H9 (cell line): ENCODE results near the gene SLC28A3. TPM values are rescaled to one million over a fixed set of nuclear protein-coding genes. Genes with fewer than 3 reads are reported as not detected.

ENCODE experiments used
- DNase-seq: peaks from one replicate; pipeline ENCODE4 v3.0.0-alpha.2; 2017
- H2AFZ ChIP-seq: one replicate; pipeline ENCODE4 v1.6.1; 2013; ENCODE audit warnings: mild to moderate bottlenecking, low read length, control low read depth, moderate library complexity
- H2AK5ac ChIP-seq: 2 replicates; pipeline ENCODE4 v1.6.1; 2013; ENCODE audit warnings: low read length, control low read depth, mixed read lengths; ENCODE audit not compliant: insufficient read length
- H2BK120ac ChIP-seq: one replicate; pipeline ENCODE4 v1.6.1; 2013; ENCODE audit warnings: low read depth, mild to moderate bottlenecking, low read length, control low read depth, inconsistent platforms; ENCODE audit not compliant: poor library complexity, severe bottlenecking
- H2BK12ac ChIP-seq: 2 replicates; pipeline ENCODE4 v1.6.1; 2013; ENCODE audit warnings: low read length, control low read depth, mixed read lengths, low read depth; ENCODE audit not compliant: insufficient read length
- H2BK15ac ChIP-seq: 2 replicates; pipeline ENCODE4 v1.6.1; 2013; ENCODE audit warnings: low read depth, low read length, control low read depth
- H2BK20ac ChIP-seq: one replicate; pipeline ENCODE4 v1.6.1; 2013; ENCODE audit warnings: low read depth, mild to moderate bottlenecking, low read length, control low read depth, inconsistent platforms; ENCODE audit not compliant: poor library complexity, severe bottlenecking
- H2BK5ac ChIP-seq: 2 replicates; pipeline ENCODE4 v1.6.1; 2013; ENCODE audit warnings: low read length, control low read depth, mixed read lengths; ENCODE audit not compliant: insufficient read length
- H3K14ac ChIP-seq: 2 replicates; pipeline ENCODE4 v1.6.1; 2013; ENCODE audit warnings: low read length, control low read depth; ENCODE audit not compliant: insufficient read depth
- H3K18ac ChIP-seq: 2 replicates; pipeline ENCODE4 v1.6.1; 2013; ENCODE audit warnings: low read depth, mild to moderate bottlenecking, mixed read lengths, low read length, control low read depth; ENCODE audit not compliant: insufficient read length
- H3K23ac ChIP-seq: 2 replicates; pipeline ENCODE4 v1.6.1; 2013; ENCODE audit warnings: low read length, control low read depth, mixed read lengths, low read depth; ENCODE audit not compliant: insufficient read length
- H3K23me2 ChIP-seq: 2 replicates; pipeline ENCODE4 v1.6.1; 2013; ENCODE audit warnings: low read depth, mild to moderate bottlenecking, mixed read lengths, low read length, control low read depth; ENCODE audit not compliant: insufficient read length, poor library complexity, severe bottlenecking
- H3K27ac ChIP-seq: 2 replicates; pipeline ENCODE4 v1.5.1; 2013; ENCODE audit warnings: low read length, control low read depth, mixed read lengths, low read depth; ENCODE audit not compliant: insufficient read length
- H3K27me3 ChIP-seq: 2 replicates; pipeline ENCODE4 v1.6.1; 2013; ENCODE audit warnings: low read length, control low read depth, inconsistent platforms; ENCODE audit not compliant: insufficient read depth
- H3K4ac ChIP-seq: 2 replicates; pipeline ENCODE4 v1.6.1; 2013; ENCODE audit warnings: low read depth, mild to moderate bottlenecking, control low read depth, inconsistent platforms, low read length, moderate library complexity
- H3K4me1 ChIP-seq: 2 replicates; pipeline ENCODE4 v1.6.1; 2013; ENCODE audit warnings: low read length, control low read depth, inconsistent platforms; ENCODE audit not compliant: insufficient read depth
- H3K4me2 ChIP-seq: 2 replicates; pipeline ENCODE4 v1.6.1; 2013; ENCODE audit warnings: low read length, control low read depth, mixed read lengths; ENCODE audit not compliant: insufficient read length, insufficient read depth
- H3K56ac ChIP-seq: 2 replicates; pipeline ENCODE4 v1.6.1; 2013; ENCODE audit warnings: low read depth, mild to moderate bottlenecking, mixed read lengths, low read length, control low read depth; ENCODE audit not compliant: insufficient read length
- H3K79me1 ChIP-seq: 2 replicates; pipeline ENCODE4 v1.6.1; 2013; ENCODE audit warnings: low read depth, mild to moderate bottlenecking, moderate library complexity, low read length, control low read depth, inconsistent platforms; ENCODE audit not compliant: insufficient read depth, poor library complexity, severe bottlenecking
- H3K79me2 ChIP-seq: 2 replicates; pipeline ENCODE4 v1.6.1; 2013; ENCODE audit warnings: low read length, control low read depth, inconsistent platforms; ENCODE audit not compliant: insufficient read depth
- H3K9ac ChIP-seq: 2 replicates; pipeline ENCODE4 v1.6.1; 2013; ENCODE audit warnings: low read length, control low read depth, mixed read lengths; ENCODE audit not compliant: insufficient read length; ENCODE audit errors: extremely low read depth
- H3K9me3 ChIP-seq: one replicate; pipeline ENCODE4 v1.6.1; 2013; ENCODE audit warnings: low read depth, low read length, inconsistent platforms; ENCODE audit not compliant: control insufficient read depth
- H3T11ph ChIP-seq: one replicate; pipeline ENCODE4 v1.6.1; 2013; ENCODE audit warnings: mild to moderate bottlenecking, low read length, control low read depth, inconsistent platforms
- H4K20me1 ChIP-seq: one replicate; pipeline ENCODE4 v1.6.1; 2013; ENCODE audit not compliant: control insufficient read depth, insufficient read length, insufficient read depth
- H4K5ac ChIP-seq: 2 replicates; pipeline ENCODE4 v1.6.1; 2013; ENCODE audit warnings: low read depth, mild to moderate bottlenecking, mixed read lengths, low read length, control low read depth; ENCODE audit not compliant: insufficient read length
- H4K8ac ChIP-seq: replicated peaks from 2 replicates; pipeline ENCODE4 v1.6.1; 2013; ENCODE audit warnings: low read length, control low read depth, mixed read lengths, low read depth; ENCODE audit not compliant: insufficient read length
- H4K91ac ChIP-seq: 2 replicates; pipeline ENCODE4 v1.6.1; 2013; ENCODE audit warnings: low read depth, mild to moderate bottlenecking, moderate library complexity, mixed read lengths, low read length, control low read depth; ENCODE audit not compliant: insufficient read length
- H3K27ac Mint-ChIP-seq, 3 experiments: 2 replicates in 2 of 3; 3 replicates in 1 of 3; pipeline ENCODE4 v1.8.0; 2020 to 2021; ENCODE audit warnings: mixed read lengths in 3 of 3, mild to moderate bottlenecking in 1 of 3, moderate library complexity in 1 of 3
- H3K27me3 Mint-ChIP-seq: 2 replicates; pipeline ENCODE4 v1.8.0; 2021; ENCODE audit warnings: low read depth, mild to moderate bottlenecking, moderate library complexity, mixed read lengths
- H3K36me3 Mint-ChIP-seq, 3 experiments: 2 replicates in 2 of 3; 3 replicates in 1 of 3; pipeline ENCODE4 v1.8.0; 2020 to 2021; ENCODE audit warnings: low read depth in 3 of 3, mixed read lengths in 3 of 3; ENCODE audit not compliant: insufficient read depth in 1 of 3
- H3K4me1 Mint-ChIP-seq, 2 experiments: 2 replicates each; pipeline ENCODE4 v1.8.0; 2020; ENCODE audit warnings: mixed read lengths in 2 of 2
- H3K4me3 Mint-ChIP-seq, 2 experiments: 2 replicates in 1 of 2; 3 replicates in 1 of 2; pipeline ENCODE4 v1.8.0; 2020 to 2021; ENCODE audit warnings: mild to moderate bottlenecking in 2 of 2, mixed read lengths in 2 of 2, moderate library complexity in 1 of 2
- H3K9me3 Mint-ChIP-seq, 2 experiments: 2 replicates in 1 of 2; 3 replicates in 1 of 2; pipeline ENCODE4 v1.8.0; 2020; ENCODE audit warnings: mild to moderate bottlenecking in 2 of 2, mixed read lengths in 2 of 2, moderate library complexity in 1 of 2
- CTCF ChIP-seq: fragments of 200-600 bp; sonication (generic); conservative IDR thresholded peaks from 3 replicates; pipeline ENCODE4 v1.8.0; 2021; ENCODE audit warnings: antibody characterized with exemption, mild to moderate bottlenecking
- WGBS: extraction: QIAGEN DNeasy Blood & Tissue Kit; methylation state at CpG from one replicate; pipeline ENCODE4 v1.1.7; 2013; ENCODE audit warnings: missing lambda C conversion rate, low lambda C conversion rate, mixed read lengths; ENCODE audit not compliant: insufficient read length; ENCODE audit errors: extremely low coverage; 5-methylcytosine and 5-hydroxymethylcytosine counted together
- total RNA-seq: library from RNA; stranded (reverse); gene quantifications from 2 replicates; pipeline ENCODE4 v1.2.1, GENCODE V29; 2021

Gene SLC28A3
- total RNA-seq, 1 experiment from 2014 or later: not detected

DNA sequence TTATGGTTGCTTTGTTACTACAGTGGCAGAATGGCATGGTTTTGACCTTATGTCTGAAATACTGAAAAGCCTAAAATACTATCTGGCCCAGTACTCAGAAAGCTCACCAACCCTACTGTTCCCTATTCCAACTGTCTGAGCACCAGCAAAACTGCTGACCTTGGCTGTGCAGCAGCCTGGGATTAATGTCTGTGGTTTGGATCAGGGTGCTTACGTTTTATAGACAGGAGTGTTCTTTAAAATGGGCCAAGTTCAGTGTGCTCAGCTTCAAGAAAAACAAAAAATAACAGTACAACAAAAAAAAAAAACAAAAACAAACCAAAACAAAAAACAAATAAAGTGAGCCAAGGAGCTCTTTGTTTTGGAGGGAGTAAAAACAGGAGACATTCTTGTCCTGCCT is 36.4 kb downstream of the SLC28A3 start:
- H2BK12ac ChIP-seq: no peak overlapping the region
- H3K4me1 Mint-ChIP-seq: peaks cover 18% of the 10 kb centered on the region in 2 experiments
- H4K5ac ChIP-seq: no peak overlapping the region
- H2AK5ac ChIP-seq: no peak overlapping the region
- H3K27me3 Mint-ChIP-seq: no peaks in the 10 kb centered on the region
- H3K79me2 ChIP-seq: no peaks in the 10 kb centered on the region
- H3K27ac Mint-ChIP-seq: no peak overlapping the region
- no peak overlapping the region for H2BK120ac ChIP-seq
- no peaks in the 10 kb centered on the region for H3K9me3 ChIP-seq
- H3K4me3 Mint-ChIP-seq: no peak overlapping the region
- no peaks in the 10 kb centered on the region; a peak in 1 of 5 replicates for H3K9me3 Mint-ChIP-seq
- H4K8ac ChIP-seq: no peak overlapping the region
- H3K79me1 ChIP-seq: no peaks in the 10 kb centered on the region
- H3K36me3 Mint-ChIP-seq: no peaks in the 10 kb centered on the region; a peak in 1 of 7 replicates
- H3K23ac ChIP-seq: no peak overlapping the region
- no peak overlapping the region for H3K4ac ChIP-seq
- no peaks in the 10 kb centered on the region for H4K20me1 ChIP-seq
- no peaks in the 10 kb centered on the region for H3K27me3 ChIP-seq
- no peak for DNase-seq
- H2BK15ac ChIP-seq: no peak overlapping the region
- no peak overlapping the region for H3K14ac ChIP-seq
- no peak overlapping the region for H4K91ac ChIP-seq
- H3K4me2 ChIP-seq: no peak overlapping the region
- H2AFZ ChIP-seq: no peak overlapping the region
- H3K4me1 ChIP-seq: no peaks in the 10 kb centered on the region; the same call in 1 of the 2 replicates
- no peak overlapping the region for H3K9ac ChIP-seq
- H3K18ac ChIP-seq: no peak overlapping the region
- TF ChIP-seq CTCF: no peak
- H3K27ac ChIP-seq: no peak overlapping the region
- H3T11ph ChIP-seq: no peak overlapping the region
- no peaks in the 10 kb centered on the region for H3K23me2 ChIP-seq
- no peak overlapping the region for H2BK5ac ChIP-seq
- no peak overlapping the region for H3K56ac ChIP-seq
- WGBS: no CpG with 5 or more reads among the region's 1 CpG
- no peak overlapping the region for H2BK20ac ChIP-seq
